K562 (cell line): Measurements from ENCODE around the gene CARD18. TPM values are rescaled to one million over a fixed set of nuclear protein-coding genes. Genes with fewer than 3 reads are reported as not detected.

Source experiments
- ATAC-seq: fragments of 200-7000 bp; cut with Tn5 transposase; 3 replicates; pipeline ENCODE4 v1.9.1; 2020; ENCODE audit warnings: moderate library complexity
- Bru-seq: library from RNA; stranded (reverse); fragments of 400-500 nt; gene quantifications from one replicate; lab custom pipeline; 2021; lab: Mats Ljungman, UMichigan
- BruChase-seq, 2 experiments: library from RNA; stranded (reverse); fragments of 400-500 nt; gene quantifications; one replicate each; lab custom pipeline; 2021; lab: Mats Ljungman, UMichigan
- BruUV-seq: library from RNA; stranded (reverse); fragments of 400-500 nt; replicated peaks from 2 replicates; lab custom pipeline; 2021; lab: Mats Ljungman, UMichigan
- CTCF ChIA-PET: fragments of 300-600 bp; formaldehyde crosslinking; extraction: SDS; loops from one replicate; lab custom pipeline; 2021; ENCODE audit warnings: low intra/inter-chr PET ratio; lab: Yijun Ruan, JAX
- POLR2A ChIA-PET: fragments of 300-600, 350-650 bp; sonication (Branson Sonifier 250); formaldehyde crosslinking; extraction: SDS; loops from one replicate; lab custom pipeline; 2021; ENCODE audit warnings: antibody characterized with exemption, inconsistent platforms; lab: Yijun Ruan, JAX
- DNase-seq, 4 experiments: peaks; one replicate each; pipeline versions ENCODE4 v3.0.0 to v3.0.0-alpha.2; 2011 to 2018; ENCODE audit warnings: low spot score in 3 of 4, mixed read lengths in 3 of 4; ENCODE audit errors: extremely low read depth in 1 of 4
- FAIRE-seq: peaks from 2 replicates; lab custom pipeline; 2011; peaks lifted over from hg19 to GRCh38; lab: Jason Lieb, UNC
- H2AFZ ChIP-seq: 2 replicates; pipeline ENCODE4 v1.6.0; 2011; ENCODE audit warnings: low read depth, low read length, control low read depth, inconsistent platforms
- H3K27ac ChIP-seq: fragments of 200-600 bp; 3 replicates; pipeline ENCODE4 v1.8.0; 2011; ENCODE audit warnings: low read depth, mild to moderate bottlenecking, control low read depth, inconsistent platforms, low read length, moderate library complexity, mixed read lengths; ENCODE audit errors: extremely low read depth
- H3K27me3 ChIP-seq, 2 experiments: fragments of 300-600 bp in 1 of 2; 2 replicates in 1 of 2; 3 replicates in 1 of 2; pipeline versions ENCODE4 v1.6.0 to v1.8.0; 2011; ENCODE audit warnings: inconsistent platforms in 2 of 2, low read length in 2 of 2, mild to moderate bottlenecking in 1 of 2, mixed read lengths in 1 of 2, moderate library complexity in 1 of 2; ENCODE audit not compliant: control insufficient read depth in 2 of 2, insufficient read depth in 2 of 2
- H3K36me3 ChIP-seq: fragments of 300-600 bp; 3 replicates; pipeline ENCODE4 v1.8.0; 2011; ENCODE audit warnings: mild to moderate bottlenecking, low read length, inconsistent platforms; ENCODE audit not compliant: control insufficient read depth, insufficient read depth
- H3K4me1 ChIP-seq, 2 experiments: fragments of 200-600 bp in 1 of 2; replicated peaks in 1 of 2; 2 replicates in 1 of 2; 3 replicates in 1 of 2; pipeline versions ENCODE4 v1.5.1 to v1.8.0; 2011; ENCODE audit warnings: inconsistent platforms in 2 of 2, low read length in 2 of 2, mild to moderate bottlenecking in 1 of 2, mixed read lengths in 1 of 2, moderate library complexity in 1 of 2; ENCODE audit not compliant: control insufficient read depth in 2 of 2, insufficient read depth in 2 of 2
- H3K4me2 ChIP-seq: 2 replicates; pipeline ENCODE4 v1.6.1; 2011; ENCODE audit warnings: low read length, control low read depth, inconsistent platforms, mixed read lengths; ENCODE audit not compliant: insufficient read depth
- H3K4me3 ChIP-seq: fragments of 200-600 bp; sonication (generic), shearing (Covaris generic); 2 replicates; pipeline ENCODE4 v1.5.1; 2016; ENCODE audit warnings: control low read depth, inconsistent platforms
- H3K79me2 ChIP-seq: fragments of 200-600 bp; 3 replicates; pipeline ENCODE4 v1.8.0; 2011; ENCODE audit warnings: low read length, inconsistent platforms; ENCODE audit not compliant: control insufficient read depth, insufficient read depth
- H3K9ac ChIP-seq, 2 experiments: 2 replicates each; pipeline versions ENCODE4 v1.6.0 to v1.6.1; 2011; ENCODE audit warnings: low read depth in 2 of 2, low read length in 2 of 2, control low read depth in 1 of 2, inconsistent platforms in 1 of 2, mild to moderate bottlenecking in 1 of 2, mixed read lengths in 1 of 2; ENCODE audit not compliant: insufficient read depth in 1 of 2
- H3K9me1 ChIP-seq: one replicate; pipeline ENCODE4 v1.6.0; 2011; ENCODE audit warnings: inconsistent platforms, mild to moderate bottlenecking, low read length, moderate library complexity; ENCODE audit not compliant: control insufficient read depth, insufficient read depth
- H3K9me3 ChIP-seq: replicated peaks from 2 replicates; pipeline ENCODE4 v1.5.1; 2011; ENCODE audit warnings: low read depth, low read length, inconsistent platforms; ENCODE audit not compliant: control insufficient read depth, insufficient read depth
- H4K20me1 ChIP-seq: replicated peaks from 2 replicates; pipeline ENCODE4 v1.6.1; 2011; ENCODE audit warnings: low read length, inconsistent platforms, mixed read lengths; ENCODE audit not compliant: control insufficient read depth, insufficient read depth
- ASH1L ChIP-seq: fragments of 450-650 bp; IDR thresholded peaks from 2 replicates; pipeline ENCODE4 v1.6.1; 2018; ENCODE audit warnings: borderline replicate concordance, mild to moderate bottlenecking, low read depth; ENCODE audit not compliant: partially characterized antibody
- CXXC5 ChIP-seq: fragments of 250-450 bp; sonication (Bioruptor Pico); IDR thresholded peaks from 2 replicates; pipeline ENCODE4 v1.8.0; 2022; ENCODE audit warnings: inconsistent platforms, mild to moderate bottlenecking, moderate library complexity
- KAT7 ChIP-seq: sonication (generic); formaldehyde crosslinking; IDR thresholded peaks from 2 replicates; pipeline ENCODE4 v1.8.0; 2022; ENCODE audit warnings: missing genetic modification reagents, mild to moderate bottlenecking, borderline replicate concordance
- LARP7 ChIP-seq: fragments of 450-650 bp; IDR thresholded peaks from 2 replicates; pipeline ENCODE4 v1.6.1; 2016
- NRF1 ChIP-seq, 2 experiments: fragments of 450-650 bp; IDR thresholded peaks in 1 of 2; conservative IDR thresholded peaks in 1 of 2; 2 replicates each; pipeline ENCODE4 v1.6.1; 2014; ENCODE audit warnings: mild to moderate bottlenecking in 2 of 2
- PRPF4 ChIP-seq: fragments of 200-400 bp; formaldehyde crosslinking; IDR thresholded peaks from one replicate; pipeline ENCODE4 v1.6.1; 2017; ENCODE audit warnings: low read length, low read depth, mild to moderate bottlenecking; ENCODE audit not compliant: insufficient read depth, poor library complexity, severe bottlenecking
- SAFB ChIP-seq: fragments of 200-400 bp; formaldehyde crosslinking; IDR thresholded peaks from 2 replicates; pipeline ENCODE4 v1.6.1; 2017; ENCODE audit warnings: low read depth, low read length, borderline replicate concordance
- SPI1 ChIP-seq: IDR thresholded peaks from 2 replicates; pipeline ENCODE4 v1.6.1; 2011; ENCODE audit warnings: low read depth, low read length, control low read depth, borderline replicate concordance
- YY1 ChIP-seq, 3 experiments: IDR thresholded peaks; 2 replicates each; pipeline ENCODE4 v1.6.1; 2011; ENCODE audit warnings: low read length in 2 of 3, mild to moderate bottlenecking in 2 of 3, moderate library complexity in 2 of 3, borderline replicate concordance in 1 of 3, control low read depth in 1 of 3, low read depth in 1 of 3; ENCODE audit not compliant: insufficient read depth in 3 of 3, insufficient replicate concordance in 2 of 3, control insufficient read depth in 1 of 3, insufficient read length in 1 of 3; ENCODE audit errors: extremely low read depth in 1 of 3
- ZNF586 ChIP-seq: fragments of 450-650 bp; formaldehyde crosslinking; conservative IDR thresholded peaks from 2 replicates; pipeline ENCODE4 v1.4.0; 2020; ENCODE audit warnings: mild to moderate bottlenecking, moderate library complexity
- WGBS: fragments of 100-300 bp; shearing (Covaris generic); methylation state at CpG from one replicate; pipeline ENCODE4 v1.1.6; 2016; ENCODE audit warnings: low coverage, mixed read lengths; ENCODE audit not compliant: insufficient coverage; ENCODE audit errors: missing lambda C conversion rate; 5-methylcytosine and 5-hydroxymethylcytosine counted together
- in situ Hi-C: fragments of 300-500 bp; cut with MboI; formaldehyde crosslinking; loops from 4 replicates; pipeline ENCODE4 v1.15.0; 2018; ENCODE audit warnings: inconsistent platforms, mixed read lengths
- intact Hi-C: fragments of 100-400 bp; cut with micrococcal nuclease; formaldehyde crosslinking; loops from 2 replicates; pipeline ENCODE4 v1.14.2; 2022
- long read RNA-seq, 3 experiments: library from polyadenylated mRNA in 2 of 3; library from RNA in 1 of 3; unstranded in 2 of 3; stranded (forward) in 1 of 3; transcript quantifications; one replicate each; pipeline ENCODE4 v2.0.0, GENCODE V29; 2019 to 2022
- polyA minus RNA-seq, 3 experiments: library from RNA; depleted of rRNA, polyadenylated mRNA; stranded (reverse); fragments of >200 nt; gene quantifications; 2 replicates each; pipeline ENCODE4 v1.2.3, GENCODE V29; 2011
- polyA plus RNA-seq, 8 experiments: library from polyadenylated mRNA; depleted of rRNA in 4 of 8; stranded (reverse) in 5 of 8; unstranded in 3 of 8; fragments of >200 nt; fragmentation: Nextera tagmentation in 2 of 8; fragmentation: Illumina TruSeq in 1 of 8; extraction: Ambion mirVana in 2 of 8; extraction: Trizol in 1 of 8; gene quantifications; 2 replicates each; pipeline versions ENCODE4 v1.2.1 to v1.2.3, GENCODE V29; 2011 to 2014; ENCODE audit warnings: inconsistent platforms in 1 of 8, missing spikeins in 1 of 8
- total RNA-seq, 7 experiments: library from RNA; depleted of rRNA in 6 of 7; stranded (reverse); fragments of >200 nt in 6 of 7; fragmentation: Illumina TruSeq in 2 of 7; extraction: Trizol in 2 of 7; gene quantifications; 2 replicates each; pipeline versions ENCODE4 v1.2.1 to v1.2.3, GENCODE V29; 2011 to 2021; ENCODE audit warnings: low replicate concordance in 1 of 7
- TF ChIP-seq, protein P1 (sequence below): IDR thresholded peaks from 3 replicates; pipeline ENCODE4 v1.6.1; 2011; ENCODE audit warnings: borderline replicate concordance, mild to moderate bottlenecking, moderate library complexity; ENCODE audit not compliant: insufficient read length; ENCODE audit errors: extremely low read depth
- TF ChIP-seq, protein P2 (sequence below), 2 experiments: IDR thresholded peaks; 2 replicates each; pipeline ENCODE4 v1.6.1; 2011; ENCODE audit warnings: borderline replicate concordance in 1 of 2, control low read depth in 1 of 2, low read depth in 1 of 2, low read length in 1 of 2, mild to moderate bottlenecking in 1 of 2, mixed read lengths in 1 of 2, moderate library complexity in 1 of 2; ENCODE audit not compliant: insufficient read depth in 1 of 2, insufficient read length in 1 of 2, poor library complexity in 1 of 2, severe bottlenecking in 1 of 2; ENCODE audit errors: extremely low read depth in 1 of 2

CARD18 gene, protein sequence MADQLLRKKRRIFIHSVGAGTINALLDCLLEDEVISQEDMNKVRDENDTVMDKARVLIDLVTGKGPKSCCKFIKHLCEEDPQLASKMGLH
- 17.4 and 23.8 TPM in 2 replicates for total RNA-seq (2011; cell fraction: chromatin; rRNA removed; ENCODE audit: low replicate concordance)
- 17.2 and 19.9 TPM in 2 replicates for total RNA-seq (2011; cell fraction: nucleolus; rRNA removed)
- 22.5 and 28.1 TPM in 2 replicates for total RNA-seq (2011; cell fraction: nucleoplasm; rRNA removed)
- total RNA-seq (2014; rRNA removed) (3.5 and 4.9 TPM in 2 replicates), total RNA-seq (2014; rRNA removed; fragmentation: Illumina TruSeq; extraction: Trizol) (3.0 and 4.2 TPM in 2 replicates), total RNA-seq (2015; rRNA removed; fragmentation: Illumina TruSeq; extraction: Trizol) (4.3 and 4.7 TPM in 2 replicates), total RNA-seq (2021) (3.2 and 3.5 TPM in 2 replicates), polyA plus RNA-seq (2011; rRNA removed) (2.4 and 3.1 TPM in 2 replicates), polyA plus RNA-seq (2014; fragmentation: Illumina TruSeq; extraction: Trizol) (1.5 and 1.6 TPM in 2 replicates), polyA plus RNA-seq (2014; fragmentation: Nextera tagmentation; extraction: Ambion mirVana) (1 to 10 TPM; 1.5 to 1.9 TPM), polyA plus RNA-seq (2014; rRNA removed) (2.9 TPM in 2 replicates), polyA minus RNA-seq (2011; rRNA and poly(A)+ RNA removed) (9.5 and 10.6 TPM in 2 replicates), Bru-seq, nascent RNA (percentile 59 among the genes with signal in this experiment), BruChase-seq, experiment 1, labeled RNA remaining after a 2-hour chase (percentile 72 among the genes with signal in this experiment), BruChase-seq, experiment 2, labeled RNA remaining after a 6-hour chase (percentile 73 among the genes with signal in this experiment)
- polyA plus RNA-seq (2011; cell fraction: cytosol; rRNA removed): 1.6 and 2.2 TPM in 2 replicates
- 7.2 and 7.7 TPM in 2 replicates for polyA plus RNA-seq (2011; cell fraction: nucleus; rRNA removed)
- polyA plus RNA-seq (2012): 1.7 and 2.7 TPM in 2 replicates
- polyA minus RNA-seq (2011; cell fraction: cytosol; rRNA and poly(A)+ RNA removed): 2.1 and 4.2 TPM in 2 replicates
- polyA minus RNA-seq (2011; cell fraction: nucleus; rRNA and poly(A)+ RNA removed): 43.3 and 44.3 TPM in 2 replicates
- long read RNA-seq, experiment 1, partial matches to known transcripts: 4 of 25 reads
- long read RNA-seq, experiment 1, other reads (novel, unspliced or antisense): 21 of 25 reads
- long read RNA-seq, experiment 2, partial matches to known transcripts: 0 of 2 reads
- long read RNA-seq, experiment 2, other reads (novel, unspliced or antisense): 2 of 2 reads
- long read RNA-seq, experiment 3, partial matches to known transcripts: 0 of 7 reads
- long read RNA-seq, experiment 3, other reads (novel, unspliced or antisense): 7 of 7 reads

DNA sequence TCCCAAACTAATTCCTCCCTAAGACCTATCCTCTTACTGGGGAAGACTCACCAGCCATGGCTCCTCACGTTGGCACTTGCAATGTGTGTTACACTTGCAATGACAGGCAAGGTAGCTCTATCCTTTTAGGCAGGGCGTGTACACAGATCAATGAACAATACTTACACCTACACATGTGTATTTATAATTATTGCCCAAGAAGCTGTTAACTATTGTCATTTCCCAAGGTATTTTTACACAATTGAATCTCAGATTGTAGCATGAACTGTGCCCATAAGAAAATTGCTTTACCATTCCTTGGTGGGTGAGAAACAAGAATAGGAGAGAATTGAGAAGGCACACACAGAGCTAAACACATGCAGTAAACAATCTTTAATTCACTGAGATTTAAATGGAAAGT lies at the start of gene CARD18:
Gene CARD18 (minus strand): TSS at position 101 of the 400 bp plus-strand sequence. CDS start 43 bp downstream, at position 58.
- Histone ChIP-seq H3K4me1 (no peaks in the 10 kb centered on the region), H3K79me2 (no peaks in the 10 kb centered on the region), H3K9me3 (no peaks in the 10 kb centered on the region), H3K4me3 (no peak within 1 kb of the TSS), H4K20me1 (no peaks in the 10 kb centered on the region), H3K4me2 (no peak within 1 kb of the TSS), H3K9me1 (no peaks in the 10 kb centered on the region), H3K27me3 (no peaks in the 10 kb centered on the region), H3K9ac (no peak within 1 kb of the TSS), H2AFZ (no peak within 1 kb of the TSS), H3K27ac (no peak within 1 kb of the TSS), H3K36me3 (no peaks in the 10 kb centered on the region)
- WGBS: 0% methylated on average over 2 of the region's 2 CpGs
- DNase-seq (no peak), ATAC-seq (no peak), FAIRE-seq (no peak)
- ChIA-PET POLR2A (no interaction called here), CTCF (no interaction called here)
- intact Hi-C loops: no loop called here
- BruUV-seq: no TSS peak
- in situ Hi-C loops: no loop called here
- TF ChIP-seq ZNF586 (CRISPR knock-in tag): no peak
- no peak for TF ChIP-seq KAT7 (CRISPR knock-in tag)
- no peak for TF ChIP-seq NRF1 (conservative IDR thresholded peaks at IDR 0.05 in 1 of 2, IDR thresholded peaks at IDR 0.05 in 1 of 2)
- TF ChIP-seq SAFB: no peak
- TF ChIP-seq CXXC5: no peak
- no peak for TF ChIP-seq ASH1L
- no peak for TF ChIP-seq LARP7
- TF ChIP-seq, protein P1, sequence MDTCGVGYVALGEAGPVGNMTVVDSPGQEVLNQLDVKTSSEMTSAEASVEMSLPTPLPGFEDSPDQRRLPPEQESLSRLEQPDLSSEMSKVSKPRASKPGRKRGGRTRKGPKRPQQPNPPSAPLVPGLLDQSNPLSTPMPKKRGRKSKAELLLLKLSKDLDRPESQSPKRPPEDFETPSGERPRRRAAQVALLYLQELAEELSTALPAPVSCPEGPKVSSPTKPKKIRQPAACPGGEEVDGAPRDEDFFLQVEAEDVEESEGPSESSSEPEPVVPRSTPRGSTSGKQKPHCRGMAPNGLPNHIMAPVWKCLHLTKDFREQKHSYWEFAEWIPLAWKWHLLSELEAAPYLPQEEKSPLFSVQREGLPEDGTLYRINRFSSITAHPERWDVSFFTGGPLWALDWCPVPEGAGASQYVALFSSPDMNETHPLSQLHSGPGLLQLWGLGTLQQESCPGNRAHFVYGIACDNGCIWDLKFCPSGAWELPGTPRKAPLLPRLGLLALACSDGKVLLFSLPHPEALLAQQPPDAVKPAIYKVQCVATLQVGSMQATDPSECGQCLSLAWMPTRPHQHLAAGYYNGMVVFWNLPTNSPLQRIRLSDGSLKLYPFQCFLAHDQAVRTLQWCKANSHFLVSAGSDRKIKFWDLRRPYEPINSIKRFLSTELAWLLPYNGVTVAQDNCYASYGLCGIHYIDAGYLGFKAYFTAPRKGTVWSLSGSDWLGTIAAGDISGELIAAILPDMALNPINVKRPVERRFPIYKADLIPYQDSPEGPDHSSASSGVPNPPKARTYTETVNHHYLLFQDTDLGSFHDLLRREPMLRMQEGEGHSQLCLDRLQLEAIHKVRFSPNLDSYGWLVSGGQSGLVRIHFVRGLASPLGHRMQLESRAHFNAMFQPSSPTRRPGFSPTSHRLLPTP: no peak
- no peak for TF ChIP-seq YY1 (IDR thresholded peaks at IDR 0.05; ENCODE audit: borderline replicate concordance in 1 of 3, control insufficient read depth in 1 of 3, extremely low read depth in 1 of 3, insufficient read depth in 3 of 3, insufficient read length in 1 of 3, insufficient replicate concordance in 2 of 3, low read depth in 1 of 3, low read length in 2 of 3)
- no peak for TF ChIP-seq SPI1
- TF ChIP-seq, protein P2, sequence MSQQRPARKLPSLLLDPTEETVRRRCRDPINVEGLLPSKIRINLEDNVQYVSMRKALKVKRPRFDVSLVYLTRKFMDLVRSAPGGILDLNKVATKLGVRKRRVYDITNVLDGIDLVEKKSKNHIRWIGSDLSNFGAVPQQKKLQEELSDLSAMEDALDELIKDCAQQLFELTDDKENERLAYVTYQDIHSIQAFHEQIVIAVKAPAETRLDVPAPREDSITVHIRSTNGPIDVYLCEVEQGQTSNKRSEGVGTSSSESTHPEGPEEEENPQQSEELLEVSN (IDR thresholded peaks at IDR 0.05; ENCODE audit: borderline replicate concordance in 1 of 2, extremely low read depth in 1 of 2, insufficient read depth in 1 of 2, insufficient read length in 1 of 2, low read depth in 1 of 2, low read length in 1 of 2, poor library complexity in 1 of 2, severe bottlenecking in 1 of 2): no peak
- TF ChIP-seq PRPF4: no peak
